GM10266 (cell line): Measurements from ENCODE around the gene NDUFA13.

Source experiments
- DNase-seq: peaks from one replicate; pipeline ENCODE4 v3.0.0; 2012; ENCODE audit errors: extremely low spot score
- TF ChIP-seq, protein P1 (sequence below): IDR thresholded peaks from 2 replicates; pipeline ENCODE4 v1.5.1; 2012; ENCODE audit warnings: mild to moderate bottlenecking, low read depth; ENCODE audit not compliant: control insufficient read depth, insufficient read depth; ENCODE audit errors: missing control alignments

The NDUFA13 gene

GRCh38 chr19:19539698-19540063 lies 23.7 kb downstream of the NDUFA13 start:
- no peak for DNase-seq
- TF ChIP-seq, protein P1, sequence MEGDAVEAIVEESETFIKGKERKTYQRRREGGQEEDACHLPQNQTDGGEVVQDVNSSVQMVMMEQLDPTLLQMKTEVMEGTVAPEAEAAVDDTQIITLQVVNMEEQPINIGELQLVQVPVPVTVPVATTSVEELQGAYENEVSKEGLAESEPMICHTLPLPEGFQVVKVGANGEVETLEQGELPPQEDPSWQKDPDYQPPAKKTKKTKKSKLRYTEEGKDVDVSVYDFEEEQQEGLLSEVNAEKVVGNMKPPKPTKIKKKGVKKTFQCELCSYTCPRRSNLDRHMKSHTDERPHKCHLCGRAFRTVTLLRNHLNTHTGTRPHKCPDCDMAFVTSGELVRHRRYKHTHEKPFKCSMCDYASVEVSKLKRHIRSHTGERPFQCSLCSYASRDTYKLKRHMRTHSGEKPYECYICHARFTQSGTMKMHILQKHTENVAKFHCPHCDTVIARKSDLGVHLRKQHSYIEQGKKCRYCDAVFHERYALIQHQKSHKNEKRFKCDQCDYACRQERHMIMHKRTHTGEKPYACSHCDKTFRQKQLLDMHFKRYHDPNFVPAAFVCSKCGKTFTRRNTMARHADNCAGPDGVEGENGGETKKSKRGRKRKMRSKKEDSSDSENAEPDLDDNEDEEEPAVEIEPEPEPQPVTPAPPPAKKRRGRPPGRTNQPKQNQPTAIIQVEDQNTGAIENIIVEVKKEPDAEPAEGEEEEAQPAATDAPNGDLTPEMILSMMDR = no peak

GRCh38 chr19:19540064-19540714 lies 24.2 kb downstream of the NDUFA13 start:
- DNase-seq = peak; percentile 85
- TF ChIP-seq, protein P1 = no peak

DNA sequence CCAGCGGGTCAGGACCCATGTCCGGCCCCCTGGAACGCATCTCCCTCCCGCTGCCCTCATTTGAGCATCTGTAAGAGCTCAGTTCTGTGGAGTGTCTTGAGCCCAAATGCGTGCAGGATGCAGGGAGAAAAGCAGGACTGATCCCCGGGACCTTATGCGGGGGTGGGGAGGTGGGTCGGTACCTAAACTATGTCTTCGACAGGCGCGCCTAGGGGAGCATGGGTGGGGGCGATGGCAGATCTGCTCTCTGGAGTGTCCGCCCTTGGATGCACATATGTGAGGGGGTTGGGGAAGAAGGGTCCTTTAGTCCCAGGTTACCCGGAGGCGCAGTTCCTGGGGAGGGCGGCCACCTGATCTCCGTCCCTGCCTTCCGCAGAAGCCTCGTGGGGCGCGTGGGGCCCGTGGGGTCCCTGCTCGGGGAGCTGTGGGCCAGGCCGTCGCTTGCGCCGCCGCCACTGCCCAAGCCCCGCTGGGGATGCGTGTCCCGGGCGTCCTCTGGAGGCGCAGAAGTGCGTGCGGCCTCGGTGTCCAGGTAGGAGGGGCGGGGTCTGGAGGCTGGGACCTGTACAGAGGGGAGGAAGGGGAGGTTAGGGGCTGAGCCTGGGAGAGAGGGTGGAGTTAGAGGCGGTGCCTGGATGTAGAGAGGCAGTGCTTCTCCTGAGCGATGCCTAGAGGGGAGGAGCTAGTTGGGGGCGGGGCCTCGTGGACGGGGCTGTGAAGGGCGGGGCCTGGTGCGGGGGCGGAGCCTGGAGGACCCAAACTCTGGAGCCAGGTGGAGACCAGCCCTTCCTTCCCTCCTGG lies 24.9 kb downstream of the NDUFA13 start:
- peak; percentile 93 for DNase-seq
- TF ChIP-seq, protein P1 = no peak

DNA sequence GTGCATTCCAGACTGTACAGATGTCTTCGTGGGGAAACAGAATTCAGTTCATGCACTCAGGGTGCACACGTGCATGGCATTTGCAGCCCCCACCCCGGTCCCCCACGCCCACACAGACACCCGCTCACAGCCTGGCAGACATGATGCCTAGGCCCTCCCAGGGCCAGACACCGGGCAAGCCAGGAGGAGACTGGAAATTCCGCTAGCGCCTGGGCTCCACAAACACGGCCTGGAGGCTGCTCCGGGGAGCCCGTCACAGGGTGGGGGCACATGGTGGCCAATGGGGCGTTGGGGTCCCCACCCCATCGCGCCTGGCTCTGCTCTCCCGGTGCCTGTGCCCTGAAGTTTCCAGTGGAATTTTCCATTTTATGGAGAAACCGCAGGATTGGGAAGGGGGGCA lies 25.6 kb downstream of the NDUFA13 start:
- TF ChIP-seq, protein P1 = no peak
- DNase-seq = no peak

DNA sequence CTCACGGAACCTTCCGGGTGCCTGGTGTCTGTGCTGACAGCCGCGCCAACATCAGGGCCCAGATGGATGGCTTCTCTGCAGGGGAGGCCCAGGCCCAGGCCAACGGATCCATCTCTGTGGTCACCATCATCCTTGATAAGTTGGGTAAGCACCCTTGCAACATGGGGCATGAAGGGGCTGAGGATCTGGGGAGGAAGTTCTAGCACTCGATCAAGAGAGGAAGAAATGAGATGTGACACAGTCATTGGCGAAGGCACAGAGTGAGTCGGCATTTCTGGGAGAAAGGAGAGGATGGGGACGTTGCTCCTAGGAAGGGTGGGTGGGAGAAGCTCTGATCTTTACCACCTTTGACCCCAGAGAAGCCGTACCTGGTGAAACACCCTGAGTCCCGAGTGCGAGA lies 26.5 kb downstream of the NDUFA13 start:
- TF ChIP-seq, protein P1 = no peak
- DNase-seq = no peak

GRCh38 chr19:19543101-19543500 lies 27.1 kb downstream of the NDUFA13 start:
- no peak for DNase-seq
- TF ChIP-seq, protein P1 = no peak

- DNase-seq = no peak
- TF ChIP-seq, protein P1 = no peak
Observed at GRCh38 chr19:19543640-19544039, 27.6 kb downstream of the NDUFA13 start.
